ENCODE data around the gene WDR4. TPM values are rescaled to one million over a fixed set of nuclear protein-coding genes. Genes with fewer than 3 reads are reported as not detected.
A peak's percentile ranks its signal among the peaks of the same experiment; 100 is the strongest.
"Not testable (repeated sequence)": the region's sequence is repeated elsewhere in the genome, so short reads cannot be mapped to it uniquely, and the experiment has no call there.

WDR4 gene
- polyA plus RNA-seq, 2 of the 4 experiments (the other 2 are of a cell fraction), result 25.2 to 35.0 TPM

DNA sequence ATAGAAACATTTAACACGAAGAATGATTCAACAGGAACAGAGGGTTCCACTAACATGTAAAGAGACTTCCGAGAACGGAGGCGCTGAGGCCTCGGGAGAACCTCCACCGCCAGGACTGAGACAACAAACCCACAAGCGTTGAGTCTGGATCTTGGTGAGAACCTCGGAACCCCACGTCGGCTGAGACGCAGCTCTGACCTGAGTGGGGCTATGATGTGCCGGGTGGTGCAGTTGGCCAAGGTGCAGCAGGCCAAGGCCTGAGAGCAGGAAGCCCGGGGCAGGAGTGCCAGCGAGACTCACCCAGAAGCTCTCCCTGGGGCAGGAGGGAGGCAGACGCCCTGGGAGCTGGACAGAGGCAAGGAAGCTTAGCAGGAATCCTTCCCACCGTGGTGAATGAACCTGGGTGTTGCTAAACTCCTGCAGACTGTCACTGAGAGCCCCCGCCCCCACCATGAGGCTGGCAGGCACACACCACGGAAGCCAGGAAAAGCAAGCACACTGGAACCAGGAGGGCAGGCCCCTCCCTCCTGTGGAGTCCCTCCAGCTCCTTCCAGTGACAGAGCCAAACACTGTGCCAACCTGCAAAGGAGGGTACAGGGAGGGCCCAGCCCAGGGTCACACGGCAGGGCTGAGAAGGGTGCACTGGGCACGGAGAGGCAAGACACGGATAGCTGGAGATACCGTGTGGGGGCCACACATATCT is 34.8 kb downstream of the WDR4 start:
- no peak overlapping the region for H3K27ac ChIP-seq
- FAIRE-seq (no peak), ATAC-seq (peak in 1 of 2 experiments; percentile 18; a peak in 2 of 6 replicates), DNase-seq (ENCODE audit: low read depth in 1 of 2, low spot score in 1 of 2) (no peak)
- H3K4me2 ChIP-seq, result no peak overlapping the region
- ChIA-PET CTCF (interaction anchor here (0.8 to 1.5 kb wide), 3 partner anchors 10 to 19 kb away, joined by 3 to 5 read pairs (median 3); no protein-coding TSS in a partner anchor), POLR2A (no interaction called here)
- TF ChIP-seq SMC3 (IDR thresholded peaks at IDR 0.05) (no peak), FOXS1 (CRISPR knock-in tag; IDR thresholded peaks at IDR 0.05) (no peak), TFCP2L1 (CRISPR knock-in tag; IDR thresholded peaks at IDR 0.05) (no peak), ZNF302 (CRISPR knock-in tag; IDR thresholded peaks at IDR 0.05) (no peak), BHLHE40 (IDR thresholded peaks at IDR 0.05; ENCODE audit: low read depth, low read length) (no peak), HOXB5 (CRISPR knock-in tag; IDR thresholded peaks at IDR 0.05) (no peak), MYC (IDR thresholded peaks at IDR 0.05; ENCODE audit: borderline replicate concordance, low read length) (no peak), ZFP36 (IDR thresholded peaks at IDR 0.05; ENCODE audit: borderline replicate concordance, partially characterized antibody) (no peak), HMGXB4 (CRISPR knock-in tag; IDR thresholded peaks at IDR 0.05; ENCODE audit: borderline replicate concordance) (no peak)
- TF ChIP-seq, protein P1, sequence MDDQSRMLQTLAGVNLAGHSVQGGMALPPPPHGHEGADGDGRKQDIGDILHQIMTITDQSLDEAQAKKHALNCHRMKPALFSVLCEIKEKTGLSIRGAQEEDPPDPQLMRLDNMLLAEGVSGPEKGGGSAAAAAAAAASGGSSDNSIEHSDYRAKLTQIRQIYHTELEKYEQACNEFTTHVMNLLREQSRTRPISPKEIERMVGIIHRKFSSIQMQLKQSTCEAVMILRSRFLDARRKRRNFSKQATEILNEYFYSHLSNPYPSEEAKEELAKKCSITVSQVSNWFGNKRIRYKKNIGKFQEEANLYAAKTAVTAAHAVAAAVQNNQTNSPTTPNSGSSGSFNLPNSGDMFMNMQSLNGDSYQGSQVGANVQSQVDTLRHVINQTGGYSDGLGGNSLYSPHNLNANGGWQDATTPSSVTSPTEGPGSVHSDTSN (IDR thresholded peaks at IDR 0.05), result no peak
- TF ChIP-seq, protein P2, sequence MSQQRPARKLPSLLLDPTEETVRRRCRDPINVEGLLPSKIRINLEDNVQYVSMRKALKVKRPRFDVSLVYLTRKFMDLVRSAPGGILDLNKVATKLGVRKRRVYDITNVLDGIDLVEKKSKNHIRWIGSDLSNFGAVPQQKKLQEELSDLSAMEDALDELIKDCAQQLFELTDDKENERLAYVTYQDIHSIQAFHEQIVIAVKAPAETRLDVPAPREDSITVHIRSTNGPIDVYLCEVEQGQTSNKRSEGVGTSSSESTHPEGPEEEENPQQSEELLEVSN (IDR thresholded peaks at IDR 0.05; ENCODE audit: borderline replicate concordance, low read depth), result no peak
- TF ChIP-seq, protein P3, sequence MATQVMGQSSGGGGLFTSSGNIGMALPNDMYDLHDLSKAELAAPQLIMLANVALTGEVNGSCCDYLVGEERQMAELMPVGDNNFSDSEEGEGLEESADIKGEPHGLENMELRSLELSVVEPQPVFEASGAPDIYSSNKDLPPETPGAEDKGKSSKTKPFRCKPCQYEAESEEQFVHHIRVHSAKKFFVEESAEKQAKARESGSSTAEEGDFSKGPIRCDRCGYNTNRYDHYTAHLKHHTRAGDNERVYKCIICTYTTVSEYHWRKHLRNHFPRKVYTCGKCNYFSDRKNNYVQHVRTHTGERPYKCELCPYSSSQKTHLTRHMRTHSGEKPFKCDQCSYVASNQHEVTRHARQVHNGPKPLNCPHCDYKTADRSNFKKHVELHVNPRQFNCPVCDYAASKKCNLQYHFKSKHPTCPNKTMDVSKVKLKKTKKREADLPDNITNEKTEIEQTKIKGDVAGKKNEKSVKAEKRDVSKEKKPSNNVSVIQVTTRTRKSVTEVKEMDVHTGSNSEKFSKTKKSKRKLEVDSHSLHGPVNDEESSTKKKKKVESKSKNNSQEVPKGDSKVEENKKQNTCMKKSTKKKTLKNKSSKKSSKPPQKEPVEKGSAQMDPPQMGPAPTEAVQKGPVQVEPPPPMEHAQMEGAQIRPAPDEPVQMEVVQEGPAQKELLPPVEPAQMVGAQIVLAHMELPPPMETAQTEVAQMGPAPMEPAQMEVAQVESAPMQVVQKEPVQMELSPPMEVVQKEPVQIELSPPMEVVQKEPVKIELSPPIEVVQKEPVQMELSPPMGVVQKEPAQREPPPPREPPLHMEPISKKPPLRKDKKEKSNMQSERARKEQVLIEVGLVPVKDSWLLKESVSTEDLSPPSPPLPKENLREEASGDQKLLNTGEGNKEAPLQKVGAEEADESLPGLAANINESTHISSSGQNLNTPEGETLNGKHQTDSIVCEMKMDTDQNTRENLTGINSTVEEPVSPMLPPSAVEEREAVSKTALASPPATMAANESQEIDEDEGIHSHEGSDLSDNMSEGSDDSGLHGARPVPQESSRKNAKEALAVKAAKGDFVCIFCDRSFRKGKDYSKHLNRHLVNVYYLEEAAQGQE (IDR thresholded peaks at IDR 0.05), result no peak
- H3K9me3 ChIP-seq, result no peaks in the 10 kb centered on the region
- WGBS (ENCODE audit: missing lambda C conversion rate), result 84% methylated on average over 16 of the region's 22 CpGs
- no peak overlapping the region for H3K4me3 ChIP-seq
- H3K4me1 ChIP-seq, result no peaks in the 10 kb centered on the region

GRCh38 chr21:42843056-42843455 is 36.3 kb downstream of the WDR4 start:
- FAIRE-seq, result no peak
- Histone ChIP-seq H3K9me3 (no peaks in the 10 kb centered on the region), H3K27ac (no peak overlapping the region), H3K4me1 (no peaks in the 10 kb centered on the region), H3K4me3 (no peak overlapping the region), H3K4me2 (no peak overlapping the region)
- no peak for DNase-seq (ENCODE audit: low read depth in 1 of 2, low spot score in 1 of 2)
- CTCF ChIA-PET, result interaction anchor here (1.1 to 1.4 kb wide), 2 partner anchors 9 to 20 kb away, joined by 5 to 6 read pairs; no protein-coding TSS in a partner anchor
- 95% methylated on average over 14 of the region's 14 CpGs for WGBS (ENCODE audit: missing lambda C conversion rate)
- TF ChIP-seq FOXS1 (CRISPR knock-in tag; IDR thresholded peaks at IDR 0.05) (no peak), BCL3 (IDR thresholded peaks at IDR 0.05) (no peak), NPAS2 (CRISPR knock-in tag; IDR thresholded peaks at IDR 0.05; ENCODE audit: borderline replicate concordance) (no peak), ZSCAN20 (CRISPR knock-in tag; IDR thresholded peaks at IDR 0.05) (no peak), KDM5A (IDR thresholded peaks at IDR 0.05) (no peak)
- TF ChIP-seq, protein P4, sequence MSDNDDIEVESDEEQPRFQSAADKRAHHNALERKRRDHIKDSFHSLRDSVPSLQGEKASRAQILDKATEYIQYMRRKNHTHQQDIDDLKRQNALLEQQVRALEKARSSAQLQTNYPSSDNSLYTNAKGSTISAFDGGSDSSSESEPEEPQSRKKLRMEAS (IDR thresholded peaks at IDR 0.05), result no peak
- TF ChIP-seq, protein P1 (IDR thresholded peaks at IDR 0.05), result no peak
- ATAC-seq, result no peak
- POLR2A ChIA-PET, result no interaction called here

GRCh38 chr21:42841916-42842655 is 37.3 kb downstream of the WDR4 start:
- CTCF ChIA-PET, result interaction anchor here (1.1 kb wide), 1 partner anchor 10 kb away, joined by 6 read pairs; no protein-coding TSS in a partner anchor
- H3K4me2 ChIP-seq; ATAC-seq; H3K4me1 ChIP-seq; DNase-seq (ENCODE audit: low read depth in 1 of 2, low spot score in 1 of 2); POLR2A ChIA-PET; H3K27ac ChIP-seq; H3K9me3 ChIP-seq; H3K4me3 ChIP-seq; FAIRE-seq: not testable (repeated sequence)
- WGBS (ENCODE audit: missing lambda C conversion rate), result 100% methylated on average over 1 of the region's 22 CpGs

All from A549 (cell line).